HepG2 (cell line): Measurements from ENCODE around the gene INTS15. TPM values are rescaled to one million over a fixed set of nuclear protein-coding genes. Genes with fewer than 3 reads are reported as not detected.

ENCODE experiments used
- DPF2 ChIP-seq: sonication (generic); formaldehyde crosslinking; IDR thresholded peaks from 2 replicates; pipeline ENCODE4 v1.4.0; 2020; ENCODE audit warnings: mild to moderate bottlenecking, low read depth, missing genetic modification reagents, borderline replicate concordance
- EEA1 ChIP-seq: sonication (generic); formaldehyde crosslinking; IDR thresholded peaks from 2 replicates; pipeline ENCODE4 v1.5.1; 2020; ENCODE audit warnings: mild to moderate bottlenecking, missing genetic modification reagents, borderline replicate concordance
- EED ChIP-seq: sonication (generic); formaldehyde crosslinking; IDR thresholded peaks from 2 replicates; pipeline ENCODE4 v1.5.0; 2020; ENCODE audit warnings: mild to moderate bottlenecking, missing genetic modification reagents
- ELF1 ChIP-seq: sonication (generic); formaldehyde crosslinking; IDR thresholded peaks from 2 replicates; pipeline ENCODE4 v1.4.0; 2020; ENCODE audit warnings: missing genetic modification reagents
- HDAC6 ChIP-seq: fragments of 200-600 bp; sonication (generic); IDR thresholded peaks from 2 replicates; pipeline ENCODE4 v1.7.0; 2017; ENCODE audit warnings: mild to moderate bottlenecking, antibody characterized with exemption, low read length, low read depth
- ISX ChIP-seq: sonication (generic); formaldehyde crosslinking; conservative IDR thresholded peaks from 2 replicates; pipeline ENCODE4 v1.5.0; 2020; ENCODE audit warnings: missing genetic modification reagents
- KLF6 ChIP-seq: IDR thresholded peaks from 2 replicates; pipeline ENCODE4 v1.8.0; 2016; ENCODE audit warnings: missing biosample characterization, missing genetic modification reagents
- MED1 ChIP-seq: sonication (generic); formaldehyde crosslinking; IDR thresholded peaks from 2 replicates; pipeline ENCODE4 v1.4.0; 2020; ENCODE audit warnings: missing genetic modification reagents
- NBN ChIP-seq: fragments of 450-650 bp; conservative IDR thresholded peaks from 2 replicates; pipeline ENCODE4 v1.6.1; 2017
- PHB2 ChIP-seq: fragments of 450-650 bp; IDR thresholded peaks from 2 replicates; pipeline ENCODE4 v1.6.1; 2018; ENCODE audit not compliant: partially characterized antibody
- PHF8 ChIP-seq: sonication (generic); formaldehyde crosslinking; IDR thresholded peaks from 2 replicates; pipeline ENCODE4 v1.5.0; 2020; ENCODE audit warnings: missing genetic modification reagents
- PLSCR1 ChIP-seq: sonication (generic); formaldehyde crosslinking; IDR thresholded peaks from 2 replicates; pipeline ENCODE4 v1.5.0; 2020; ENCODE audit warnings: missing genetic modification reagents, mild to moderate bottlenecking, borderline replicate concordance
- POLR2AphosphoS2 ChIP-seq: IDR thresholded peaks from 2 replicates; pipeline ENCODE4 v1.6.1; 2011; ENCODE audit warnings: low read depth, low read length, improper control_type of control experiment
- SIN3B ChIP-seq: fragments of 150-350 bp; IDR thresholded peaks from 2 replicates; pipeline ENCODE4 v1.6.1; 2014; ENCODE audit warnings: low read length
- SOX5 ChIP-seq: IDR thresholded peaks from 2 replicates; pipeline ENCODE4 v1.6.1; 2016; ENCODE audit warnings: borderline replicate concordance
- TAF1 ChIP-seq: sonication (generic); formaldehyde crosslinking; IDR thresholded peaks from 2 replicates; pipeline ENCODE4 v1.4.0; 2020; ENCODE audit warnings: missing genetic modification reagents
- ZFP36L1 ChIP-seq: sonication (generic); formaldehyde crosslinking; IDR thresholded peaks from 2 replicates; pipeline ENCODE4 v1.8.0; 2022; ENCODE audit warnings: mild to moderate bottlenecking, missing genetic modification reagents, moderate library complexity
- ZFP82 ChIP-seq: sonication (generic); formaldehyde crosslinking; IDR thresholded peaks from 2 replicates; pipeline ENCODE4 v1.5.1; 2020; ENCODE audit warnings: mild to moderate bottlenecking, missing genetic modification reagents, borderline replicate concordance
- ZNF510 ChIP-seq: sonication (generic); formaldehyde crosslinking; IDR thresholded peaks from 2 replicates; pipeline ENCODE4 v1.4.0; 2020; ENCODE audit warnings: low read depth, mild to moderate bottlenecking, missing genetic modification reagents
- ZNF569 ChIP-seq: sonication (generic); formaldehyde crosslinking; IDR thresholded peaks from 2 replicates; pipeline ENCODE4 v1.5.0; 2020; ENCODE audit warnings: mild to moderate bottlenecking, missing genetic modification reagents, moderate library complexity, borderline replicate concordance
- ZNF577 ChIP-seq: sonication (generic); formaldehyde crosslinking; IDR thresholded peaks from 2 replicates; pipeline ENCODE4 v1.4.0; 2020; ENCODE audit warnings: mild to moderate bottlenecking, low read depth, missing genetic modification reagents, borderline replicate concordance
- ZNF678 ChIP-seq: sonication (generic); formaldehyde crosslinking; IDR thresholded peaks from 2 replicates; pipeline ENCODE4 v1.4.0; 2020; ENCODE audit warnings: mild to moderate bottlenecking, missing genetic modification reagents
- ZNF687 ChIP-seq: sonication (generic); formaldehyde crosslinking; IDR thresholded peaks from 2 replicates; pipeline ENCODE4 v1.5.1; 2020; ENCODE audit warnings: mild to moderate bottlenecking, missing genetic modification reagents, moderate library complexity
- ZNF773 ChIP-seq: sonication (generic); formaldehyde crosslinking; IDR thresholded peaks from 2 replicates; pipeline ENCODE4 v1.4.0; 2020; ENCODE audit warnings: missing genetic modification reagents, borderline replicate concordance
- polyA plus RNA-seq, 8 experiments: library from polyadenylated mRNA; depleted of rRNA in 3 of 8; stranded (reverse) in 7 of 8; unstranded in 1 of 8; fragments of >200 nt; fragmentation: Illumina TruSeq in 4 of 8; extraction: Trizol in 4 of 8; gene quantifications; 2 replicates each; pipeline versions ENCODE4 v1.2.1 to v1.2.3, GENCODE V29; 2011 to 2016; ENCODE audit warnings: low read depth in 4 of 8, missing spikeins in 1 of 8, mixed read lengths in 1 of 8; ENCODE audit not compliant: insufficient read depth in 1 of 8
- total RNA-seq, 5 experiments: library from RNA; depleted of rRNA; stranded (reverse); fragments of >200 nt; fragmentation: Illumina TruSeq; extraction: Trizol; gene quantifications; 2 replicates each; pipeline ENCODE4 v1.2.3, GENCODE V29; 2016; ENCODE audit warnings: low read depth in 1 of 5
- TF ChIP-seq, protein P1 (sequence below): sonication (generic); formaldehyde crosslinking; IDR thresholded peaks from 2 replicates; pipeline ENCODE4 v1.5.0; 2020; ENCODE audit warnings: missing genetic modification reagents

The INTS15 gene
- total and polyA plus RNA-seq, 2 of the 13 experiments (the other 11 are each of a cell fraction or from before 2014, with no cell fraction given): 16.3 to 25.7 TPM

DNA sequence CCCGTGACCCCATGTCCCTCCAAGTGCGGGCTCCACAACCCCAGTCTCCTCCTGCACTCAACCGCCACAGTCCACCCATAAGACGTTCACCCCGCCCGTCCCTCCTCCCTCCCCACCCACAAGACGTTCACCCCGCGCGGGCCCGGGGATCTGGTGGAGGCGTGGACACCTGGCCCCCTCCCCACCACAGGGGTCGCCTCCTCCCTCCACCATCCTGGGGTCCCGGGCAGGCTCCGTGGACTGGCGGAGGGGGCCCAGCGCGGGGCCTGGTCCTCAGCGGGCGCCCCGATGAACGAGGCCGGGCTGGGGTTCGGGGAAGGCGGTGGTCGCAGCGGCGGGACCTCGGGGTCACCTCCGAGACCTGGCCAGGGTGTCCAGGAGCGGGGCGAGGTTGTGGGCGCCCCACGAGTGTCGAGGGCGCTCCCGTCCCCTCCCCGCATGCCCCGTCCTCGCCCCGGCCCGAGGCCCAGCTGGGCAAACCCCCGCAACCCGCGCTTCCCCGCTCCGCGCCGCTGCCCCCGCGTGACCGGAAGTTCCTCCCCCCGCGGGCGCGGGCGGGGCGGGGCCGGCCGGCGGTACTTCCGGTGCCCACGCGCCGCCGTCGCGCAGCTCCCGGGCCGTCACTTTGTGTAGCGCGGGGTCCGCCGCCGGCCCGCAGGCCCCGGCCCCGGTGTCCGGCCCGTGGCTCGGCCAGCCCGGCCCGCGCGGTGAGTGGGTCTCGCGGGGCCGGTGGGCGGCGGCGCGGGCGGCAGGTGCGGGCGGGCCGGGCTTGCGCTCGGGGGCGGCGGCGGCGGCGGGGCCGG, 47.1 kb downstream of the INTS15 start, which contains the start of gene ZNF316 (continued):
- no peak for TF ChIP-seq ZNF678 (CRISPR knock-in tag)
- TF ChIP-seq KLF6: no peak
- TF ChIP-seq PHB2: no peak
- 0 out of 2 replicates have a peak, but pooled peaks have one; percentile 26 for TF ChIP-seq MED1 (CRISPR knock-in tag)
- TF ChIP-seq SOX5 (CRISPR knock-in tag): no peak
- no peak for TF ChIP-seq HDAC6
- TF ChIP-seq EEA1 (CRISPR knock-in tag): 0 out of 2 replicates have a peak, but pooled peaks have one; percentile 20
- peak; percentile 53 for TF ChIP-seq PHF8 (CRISPR knock-in tag)
- no peak for TF ChIP-seq ZNF773 (CRISPR knock-in tag)
- no peak for TF ChIP-seq ISX (CRISPR knock-in tag)
- TF ChIP-seq ZNF577 (CRISPR knock-in tag): no peak
- TF ChIP-seq ZNF687: peak; percentile 65; the same call in 1 of the 2 replicates
- no peak for TF ChIP-seq ZNF569 (CRISPR knock-in tag)
- no peak for TF ChIP-seq ELF1 (CRISPR knock-in tag)
- TF ChIP-seq PLSCR1 (CRISPR knock-in tag): no peak
- TF ChIP-seq DPF2: no peak
- TF ChIP-seq SIN3B: no peak
- no peak for TF ChIP-seq POLR2AphosphoS2
- no peak for TF ChIP-seq ZNF510
- TF ChIP-seq, protein P1, sequence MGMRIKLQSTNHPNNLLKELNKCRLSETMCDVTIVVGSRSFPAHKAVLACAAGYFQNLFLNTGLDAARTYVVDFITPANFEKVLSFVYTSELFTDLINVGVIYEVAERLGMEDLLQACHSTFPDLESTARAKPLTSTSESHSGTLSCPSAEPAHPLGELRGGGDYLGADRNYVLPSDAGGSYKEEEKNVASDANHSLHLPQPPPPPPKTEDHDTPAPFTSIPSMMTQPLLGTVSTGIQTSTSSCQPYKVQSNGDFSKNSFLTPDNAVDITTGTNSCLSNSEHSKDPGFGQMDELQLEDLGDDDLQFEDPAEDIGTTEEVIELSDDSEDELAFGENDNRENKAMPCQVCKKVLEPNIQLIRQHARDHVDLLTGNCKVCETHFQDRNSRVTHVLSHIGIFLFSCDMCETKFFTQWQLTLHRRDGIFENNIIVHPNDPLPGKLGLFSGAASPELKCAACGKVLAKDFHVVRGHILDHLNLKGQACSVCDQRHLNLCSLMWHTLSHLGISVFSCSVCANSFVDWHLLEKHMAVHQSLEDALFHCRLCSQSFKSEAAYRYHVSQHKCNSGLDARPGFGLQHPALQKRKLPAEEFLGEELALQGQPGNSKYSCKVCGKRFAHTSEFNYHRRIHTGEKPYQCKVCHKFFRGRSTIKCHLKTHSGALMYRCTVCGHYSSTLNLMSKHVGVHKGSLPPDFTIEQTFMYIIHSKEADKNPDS (CRISPR knock-in tag): no peak
- peak; percentile 36; the same call in 1 of the 2 replicates for TF ChIP-seq TAF1 (CRISPR knock-in tag)
- TF ChIP-seq EED (CRISPR knock-in tag): peak; percentile 74; the same call in 1 of the 2 replicates
- no peak for TF ChIP-seq NBN
- no peak for TF ChIP-seq ZFP82
- TF ChIP-seq ZFP36L1 (CRISPR knock-in tag): no peak
